BE2C (cell line): ENCODE results near the gene WDR82.

ENCODE experiments used
- DNase-seq: peaks from one replicate; pipeline ENCODE4 v3.0.0-alpha.2; 2020
- H3K27me3 ChIP-seq: fragments of 250-450 bp; sonication (Bioruptor Pico); 2 replicates; pipeline ENCODE4 v1.5.1; 2020; ENCODE audit warnings: mild to moderate bottlenecking
- H3K36me3 ChIP-seq: fragments of 250-450 bp; sonication (Bioruptor Pico); 2 replicates; pipeline ENCODE4 v1.5.1; 2020; ENCODE audit warnings: mild to moderate bottlenecking
- H3K4me1 ChIP-seq: fragments of 250-450 bp; sonication (Bioruptor Pico); 2 replicates; pipeline ENCODE4 v1.5.1; 2020
- H3K4me3 ChIP-seq: 2 replicates; pipeline ENCODE4 v1.5.1; 2011; ENCODE audit warnings: low read depth, low read length
- H3K9me3 ChIP-seq: fragments of 250-450 bp; sonication (Bioruptor Pico); 2 replicates; pipeline ENCODE4 v1.5.1; 2020
- TF ChIP-seq, protein P1 (sequence below): IDR thresholded peaks from 2 replicates; pipeline ENCODE4 v1.5.1; 2012; ENCODE audit warnings: mild to moderate bottlenecking, low read depth, low read length

WDR82 gene

DNA sequence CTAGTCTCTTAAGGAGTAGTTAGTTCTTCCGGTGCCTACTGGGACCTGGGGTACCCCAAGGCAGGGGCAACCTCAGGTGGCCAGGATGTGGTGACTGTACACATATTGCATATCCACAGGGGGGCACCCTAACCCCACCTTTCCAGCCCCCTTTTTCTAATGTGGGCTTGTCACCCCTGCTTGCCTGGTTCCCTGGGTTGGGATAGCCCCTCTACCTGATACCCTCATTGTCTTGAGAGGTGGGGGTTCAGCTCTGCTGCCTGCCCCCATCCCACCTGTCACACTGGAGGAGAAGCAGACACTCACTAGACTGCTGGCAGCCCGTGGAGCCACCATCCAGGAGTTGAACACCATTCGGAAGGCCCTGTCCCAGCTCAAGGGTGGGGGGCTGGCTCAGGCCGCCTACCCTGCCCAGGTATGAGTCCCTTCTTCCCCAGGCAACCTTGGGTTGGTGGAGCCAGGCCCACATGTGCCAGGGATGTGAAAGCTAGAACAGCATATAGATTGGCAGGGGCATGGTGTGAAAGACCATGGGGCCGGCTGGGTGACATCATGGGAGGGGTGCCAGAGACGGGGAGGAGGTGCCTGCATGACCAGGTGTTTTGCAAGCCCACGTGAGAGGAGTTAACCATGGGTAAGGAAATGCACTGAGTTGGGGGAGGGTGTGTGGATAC, 13.2 kb upstream of the WDR82 start:
- Histone ChIP-seq H3K4me3 (no peak overlapping the region), H3K27me3 (no peaks in the 10 kb centered on the region), H3K9me3 (no peaks in the 10 kb centered on the region), H3K36me3 (no peaks in the 10 kb centered on the region), H3K4me1 (no peaks in the 10 kb centered on the region)
- peak; percentile 51 for DNase-seq
- TF ChIP-seq, protein P1, sequence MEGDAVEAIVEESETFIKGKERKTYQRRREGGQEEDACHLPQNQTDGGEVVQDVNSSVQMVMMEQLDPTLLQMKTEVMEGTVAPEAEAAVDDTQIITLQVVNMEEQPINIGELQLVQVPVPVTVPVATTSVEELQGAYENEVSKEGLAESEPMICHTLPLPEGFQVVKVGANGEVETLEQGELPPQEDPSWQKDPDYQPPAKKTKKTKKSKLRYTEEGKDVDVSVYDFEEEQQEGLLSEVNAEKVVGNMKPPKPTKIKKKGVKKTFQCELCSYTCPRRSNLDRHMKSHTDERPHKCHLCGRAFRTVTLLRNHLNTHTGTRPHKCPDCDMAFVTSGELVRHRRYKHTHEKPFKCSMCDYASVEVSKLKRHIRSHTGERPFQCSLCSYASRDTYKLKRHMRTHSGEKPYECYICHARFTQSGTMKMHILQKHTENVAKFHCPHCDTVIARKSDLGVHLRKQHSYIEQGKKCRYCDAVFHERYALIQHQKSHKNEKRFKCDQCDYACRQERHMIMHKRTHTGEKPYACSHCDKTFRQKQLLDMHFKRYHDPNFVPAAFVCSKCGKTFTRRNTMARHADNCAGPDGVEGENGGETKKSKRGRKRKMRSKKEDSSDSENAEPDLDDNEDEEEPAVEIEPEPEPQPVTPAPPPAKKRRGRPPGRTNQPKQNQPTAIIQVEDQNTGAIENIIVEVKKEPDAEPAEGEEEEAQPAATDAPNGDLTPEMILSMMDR, result peak; percentile 46

DNA sequence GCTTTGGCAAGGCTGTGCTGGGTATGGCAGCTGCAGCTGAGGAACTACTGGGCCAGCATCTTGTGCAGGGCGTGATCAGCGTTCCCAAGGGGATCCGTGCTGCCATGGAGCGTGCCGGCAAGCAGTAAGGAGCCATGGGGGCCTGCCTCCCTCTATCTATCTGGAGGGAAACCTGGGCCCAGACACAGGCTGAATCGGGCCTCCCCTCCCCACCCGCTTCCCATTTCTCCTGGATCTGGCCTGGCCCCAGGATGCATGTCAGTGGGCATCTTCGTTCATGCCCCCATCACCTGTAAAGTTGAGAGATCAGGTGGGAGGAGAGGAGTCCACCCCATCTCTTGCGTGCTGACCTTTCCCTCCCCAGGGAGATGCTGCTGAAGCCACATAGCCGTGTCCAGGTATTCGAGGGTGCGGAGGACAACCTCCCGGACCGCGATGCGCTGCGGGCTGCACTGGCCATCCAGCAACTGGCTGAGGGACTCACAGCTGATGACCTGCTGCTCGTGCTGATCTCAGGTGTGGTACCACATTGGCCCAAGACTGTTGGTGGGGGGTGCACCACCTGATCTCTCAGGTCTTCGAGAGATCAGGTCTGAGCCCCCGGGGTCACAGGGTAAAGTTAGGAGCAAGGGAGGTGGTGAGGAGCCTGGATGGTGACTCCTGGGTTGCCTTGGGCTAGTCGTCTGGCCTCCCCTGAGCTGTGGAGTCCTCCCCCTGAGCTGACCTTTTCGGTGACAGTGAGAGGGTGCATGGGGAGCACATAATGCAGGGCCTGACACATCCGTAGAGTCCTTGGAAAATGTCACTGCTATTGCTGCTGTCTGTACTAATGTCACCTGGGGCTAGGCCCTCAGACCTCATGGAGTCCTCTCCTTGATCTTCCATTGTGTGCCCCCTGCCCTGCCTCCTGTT, 12.4 kb upstream of the WDR82 start:
- Histone ChIP-seq H3K36me3 (no peaks in the 10 kb centered on the region), H3K4me1 (no peaks in the 10 kb centered on the region), H3K27me3 (no peaks in the 10 kb centered on the region), H3K9me3 (no peaks in the 10 kb centered on the region), H3K4me3 (no peak overlapping the region)
- TF ChIP-seq, protein P1, result no peak
- DNase-seq, result no peak

DNA sequence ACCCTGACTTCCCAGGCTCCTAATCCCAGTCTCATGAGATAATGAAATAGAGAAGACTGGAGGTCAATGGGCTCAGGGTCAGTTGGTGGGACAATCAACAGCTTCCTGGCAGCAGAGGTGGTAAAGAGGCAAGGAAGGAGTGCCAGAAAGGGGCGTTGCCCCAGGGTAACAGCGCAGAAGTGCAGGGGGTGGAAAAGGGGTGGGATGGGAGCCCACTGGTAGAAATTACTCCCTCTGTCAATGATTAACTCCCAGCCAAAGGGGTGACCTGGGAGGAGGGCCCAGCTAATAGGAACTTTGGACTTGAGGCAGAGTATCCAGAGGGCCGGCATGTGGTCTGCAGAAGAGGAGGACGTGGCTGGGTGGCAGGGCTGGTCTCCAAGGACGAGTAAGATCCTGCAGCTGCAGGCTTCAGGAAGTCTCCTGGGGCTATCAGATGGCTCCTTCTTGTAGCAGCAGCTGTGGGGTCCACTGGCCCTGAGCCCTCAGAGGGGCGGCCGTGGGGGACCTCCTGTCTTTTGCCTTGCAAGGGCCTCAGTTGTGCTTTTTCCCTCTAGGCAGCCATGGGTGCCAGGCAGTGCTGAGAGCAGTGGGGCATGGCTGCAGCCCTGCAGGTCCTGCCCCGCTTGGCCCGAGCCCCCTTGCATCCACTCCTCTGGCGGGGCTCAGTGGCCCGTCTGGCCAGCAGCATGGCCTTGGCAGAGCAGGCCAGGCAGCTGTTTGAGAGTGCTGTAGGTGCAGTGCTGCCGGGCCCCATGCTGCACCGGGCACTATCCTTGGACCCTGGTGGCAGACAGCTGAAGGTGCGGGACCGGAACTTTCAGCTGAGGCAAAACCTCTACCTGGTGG, 11.5 kb upstream of the WDR82 start:
- Histone ChIP-seq H3K4me3 (no peak overlapping the region), H3K9me3 (no peaks in the 10 kb centered on the region), H3K36me3 (no peaks in the 10 kb centered on the region), H3K27me3 (no peaks in the 10 kb centered on the region), H3K4me1 (no peaks in the 10 kb centered on the region)
- no peak for DNase-seq
- TF ChIP-seq, protein P1, result no peak

DNA sequence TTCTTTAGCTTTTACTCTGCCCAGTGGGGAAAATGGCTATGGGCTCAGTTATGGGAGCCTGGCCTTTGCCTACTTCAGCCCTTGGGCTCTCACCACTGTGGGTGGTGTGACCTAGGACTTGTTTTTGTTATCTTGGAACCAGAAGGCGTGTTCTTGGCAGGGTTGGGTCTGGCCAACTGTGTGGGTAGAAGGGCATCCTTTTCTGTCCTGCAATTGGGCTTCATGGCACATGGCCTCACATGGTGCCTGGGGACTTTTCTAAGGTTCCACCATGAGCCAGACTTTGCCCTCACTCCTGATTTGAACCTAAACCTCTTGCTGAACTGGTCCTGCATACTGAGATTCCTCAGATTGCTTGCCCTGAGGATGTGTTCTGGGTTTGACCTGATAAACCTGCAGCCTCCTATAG, 10.9 kb upstream of the WDR82 start:
- Histone ChIP-seq H3K36me3 (no peaks in the 10 kb centered on the region), H3K27me3 (no peaks in the 10 kb centered on the region), H3K9me3 (no peaks in the 10 kb centered on the region), H3K4me3 (no peak overlapping the region), H3K4me1 (no peaks in the 10 kb centered on the region)
- no peak for DNase-seq
- TF ChIP-seq, protein P1, result no peak

DNA sequence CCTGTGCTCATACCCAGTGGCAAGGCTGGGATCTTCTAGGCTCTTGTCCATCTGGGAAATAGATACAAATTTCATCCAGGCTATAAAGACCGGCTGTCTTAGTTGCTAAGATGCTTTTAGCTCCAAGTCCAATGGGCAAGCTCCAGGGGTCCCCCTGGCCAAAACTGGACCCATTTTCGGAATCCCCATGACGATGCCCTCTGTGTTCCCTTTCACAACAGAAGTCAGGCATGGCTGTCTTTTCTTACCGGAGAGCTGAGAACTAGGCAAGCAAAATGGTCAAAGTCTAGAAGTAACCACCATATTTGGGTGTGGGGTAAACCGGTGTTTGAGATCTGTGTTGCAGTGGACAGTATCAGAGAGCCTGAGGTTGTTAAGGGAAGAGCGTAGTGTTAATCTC, 10.2 kb upstream of the WDR82 start:
- DNase-seq, result no peak
- Histone ChIP-seq H3K27me3 (no peaks in the 10 kb centered on the region), H3K36me3 (no peaks in the 10 kb centered on the region), H3K4me3 (peak overlapping the region; percentile 85), H3K4me1 (no peaks in the 10 kb centered on the region), H3K9me3 (no peaks in the 10 kb centered on the region)
- TF ChIP-seq, protein P1, result no peak
